Measurements from ENCODE around the gene IGSF21.

IGSF21 gene

DNA sequence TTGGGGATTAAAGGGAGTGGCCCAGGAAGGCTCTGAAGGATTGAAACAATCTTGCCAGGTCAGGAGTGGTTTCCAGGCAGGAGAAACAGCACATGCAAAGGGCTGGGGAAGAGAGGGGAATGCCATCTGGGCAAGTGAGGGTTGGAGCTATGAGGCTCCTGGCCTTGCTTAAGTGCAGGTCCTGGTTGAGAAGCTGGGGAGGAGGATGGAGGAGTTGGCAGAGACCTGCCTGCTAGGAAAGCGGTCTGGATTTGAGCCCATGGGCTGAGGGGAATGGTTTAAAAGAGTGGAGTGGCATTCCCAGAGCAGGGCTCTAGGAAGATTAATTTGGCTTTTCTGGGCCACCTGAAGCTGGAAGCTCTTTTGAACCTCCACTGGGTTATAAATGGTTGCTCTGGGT is 9.2 kb downstream of the IGSF21 start:
- TF ChIP-seq CTCF (IDR thresholded peaks at IDR 0.05; ENCODE audit: insufficient read depth, low read length) = no peak
- TF ChIP-seq SPI1 (IDR thresholded peaks at IDR 0.05; ENCODE audit: borderline replicate concordance, low read depth) = no peak
- TF ChIP-seq REST (IDR thresholded peaks at IDR 0.05; ENCODE audit: insufficient replicate concordance, low read depth) = no peak
- no peak for TF ChIP-seq POLR2AphosphoS5 (IDR thresholded peaks at IDR 0.05; ENCODE audit: low read depth)
- TF ChIP-seq GABPA (IDR thresholded peaks at IDR 0.05; ENCODE audit: low read depth) = no peak
- Histone ChIP-seq H3K4me3 (replicated peaks; ENCODE audit: insufficient read depth, low read length) (no peak overlapping the region), H3K27ac (replicated peaks) (no peak overlapping the region), H3K27me3 (ENCODE audit: insufficient read depth, poor library complexity, severe bottlenecking) (peaks cover 3% of the 10 kb centered on the region)
- no peak for DNase-seq (ENCODE audit: low read depth in 1 of 2, low spot score in 1 of 2)

- H3K4me3 ChIP-seq (replicated peaks; ENCODE audit: insufficient read depth, low read length) = no peak overlapping the region
- H3K27me3 ChIP-seq (ENCODE audit: insufficient read depth, poor library complexity, severe bottlenecking) = no peaks in the 10 kb centered on the region
- H3K27ac ChIP-seq (replicated peaks) = no peak overlapping the region
- TF ChIP-seq CTCF (IDR thresholded peaks at IDR 0.05; ENCODE audit: insufficient read depth, low read length) (no peak), POLR2AphosphoS5 (IDR thresholded peaks at IDR 0.05; ENCODE audit: low read depth) (no peak), SPI1 (IDR thresholded peaks at IDR 0.05; ENCODE audit: borderline replicate concordance, low read depth) (no peak), REST (IDR thresholded peaks at IDR 0.05; ENCODE audit: insufficient replicate concordance, low read depth) (no peak), GABPA (IDR thresholded peaks at IDR 0.05; ENCODE audit: low read depth) (no peak)
- DNase-seq (ENCODE audit: low read depth in 1 of 2, low spot score in 1 of 2) = no peak
These were observed 10.5 kb downstream of the IGSF21 start for GRCh38 chr1:18118078-18118477.

DNA sequence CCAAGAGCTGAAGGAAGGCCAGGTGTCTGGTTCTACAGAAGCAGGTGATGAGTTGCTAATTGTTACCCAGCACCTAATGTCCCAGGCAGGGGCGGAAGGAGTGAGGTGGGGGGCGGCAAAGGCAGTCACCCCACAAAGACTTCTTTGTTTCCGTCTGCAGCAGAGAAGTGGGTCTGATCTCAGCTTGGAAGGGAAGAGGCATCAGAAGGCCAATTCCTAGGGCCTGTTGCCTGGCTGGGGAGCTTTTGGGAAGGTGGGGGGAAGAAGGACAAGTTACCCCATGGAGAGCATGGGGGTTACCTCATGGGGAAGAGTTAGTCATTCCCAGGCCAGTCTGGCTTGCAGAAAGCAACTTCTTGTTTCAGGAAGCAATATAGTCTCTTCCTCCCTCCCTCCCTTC is 10.9 kb downstream of the IGSF21 start:
- TF ChIP-seq CTCF (IDR thresholded peaks at IDR 0.05; ENCODE audit: insufficient read depth, low read length) = no peak
- no peak for TF ChIP-seq POLR2AphosphoS5 (IDR thresholded peaks at IDR 0.05; ENCODE audit: low read depth)
- no peak for TF ChIP-seq REST (IDR thresholded peaks at IDR 0.05; ENCODE audit: insufficient replicate concordance, low read depth)
- no peak for TF ChIP-seq GABPA (IDR thresholded peaks at IDR 0.05; ENCODE audit: low read depth)
- TF ChIP-seq SPI1 (IDR thresholded peaks at IDR 0.05; ENCODE audit: borderline replicate concordance, low read depth) = no peak
- Histone ChIP-seq H3K4me3 (replicated peaks; ENCODE audit: insufficient read depth, low read length) (no peak overlapping the region), H3K27ac (replicated peaks) (no peak overlapping the region), H3K27me3 (ENCODE audit: insufficient read depth, poor library complexity, severe bottlenecking) (no peaks in the 10 kb centered on the region)
- DNase-seq (ENCODE audit: low read depth in 1 of 2, low spot score in 1 of 2) = no peak
